HG03139 (cell line): ENCODE results near the gene OSBP2.

Source experiments
- ATAC-seq: cut with Tn5 transposase; IDR thresholded peaks from one replicate; pipeline ENCODE4 v1.9.1; 2021; ENCODE audit not compliant: unreplicated experiment

The OSBP2 gene

DNA sequence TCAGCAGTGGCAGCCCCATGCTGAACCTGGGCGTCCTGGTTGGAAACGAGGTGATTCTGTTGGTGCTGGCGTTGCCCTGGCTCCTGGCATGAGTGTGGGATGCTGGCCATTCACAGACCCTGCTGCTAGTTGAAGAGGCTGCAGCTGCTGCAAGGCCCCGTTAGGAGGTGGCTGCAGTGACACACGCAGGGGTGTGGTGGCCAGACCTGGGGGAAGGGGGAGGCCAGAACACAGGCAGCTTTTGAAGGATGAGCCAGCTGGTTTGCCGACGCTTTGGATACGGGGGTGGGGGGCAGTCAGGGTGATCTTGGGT, 196.7 kb downstream of the OSBP2 start:
- no peak for ATAC-seq

DNA sequence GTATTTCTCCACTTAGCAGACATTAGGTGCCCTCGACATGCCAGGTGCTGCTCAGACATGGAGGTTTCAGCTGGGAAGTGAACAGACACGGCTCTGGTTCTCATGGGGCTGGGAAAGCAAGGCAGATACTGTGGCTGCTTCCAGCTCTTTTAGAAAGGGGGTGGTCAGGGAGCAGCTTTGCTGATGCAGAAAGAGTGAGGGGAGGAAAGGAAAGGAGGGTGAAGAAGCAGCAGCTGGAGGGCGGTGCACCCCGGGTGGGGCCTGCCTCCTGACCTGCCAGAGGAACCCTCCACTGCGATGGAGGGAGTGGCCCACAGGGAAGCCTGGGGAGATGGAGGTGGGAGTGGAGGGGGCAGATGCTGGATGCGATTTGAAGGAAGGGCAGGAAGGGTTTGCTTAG, 197.1 kb downstream of the OSBP2 start:
- ATAC-seq, result no peak

DNA sequence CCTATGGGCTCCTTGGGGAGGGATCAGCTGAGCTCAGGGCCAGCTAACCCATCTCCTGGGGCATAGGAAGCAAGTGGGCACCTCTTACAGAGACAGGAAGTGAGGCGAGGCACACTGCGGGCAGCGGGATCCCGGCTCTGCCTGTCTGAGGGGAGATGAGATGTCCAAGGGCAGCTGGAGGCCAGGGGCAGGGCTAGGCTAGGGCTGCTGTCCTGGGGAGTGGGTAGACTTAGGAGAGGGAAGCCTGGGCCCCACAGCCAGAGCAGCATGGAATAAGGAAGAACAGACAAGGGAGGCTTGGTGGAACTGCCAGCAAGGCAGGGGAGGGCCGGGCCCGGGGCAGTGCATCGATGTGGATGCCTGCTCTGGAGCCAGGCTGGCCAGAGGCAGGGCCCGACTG, 197.6 kb downstream of the OSBP2 start:
- ATAC-seq, result no peak

DNA sequence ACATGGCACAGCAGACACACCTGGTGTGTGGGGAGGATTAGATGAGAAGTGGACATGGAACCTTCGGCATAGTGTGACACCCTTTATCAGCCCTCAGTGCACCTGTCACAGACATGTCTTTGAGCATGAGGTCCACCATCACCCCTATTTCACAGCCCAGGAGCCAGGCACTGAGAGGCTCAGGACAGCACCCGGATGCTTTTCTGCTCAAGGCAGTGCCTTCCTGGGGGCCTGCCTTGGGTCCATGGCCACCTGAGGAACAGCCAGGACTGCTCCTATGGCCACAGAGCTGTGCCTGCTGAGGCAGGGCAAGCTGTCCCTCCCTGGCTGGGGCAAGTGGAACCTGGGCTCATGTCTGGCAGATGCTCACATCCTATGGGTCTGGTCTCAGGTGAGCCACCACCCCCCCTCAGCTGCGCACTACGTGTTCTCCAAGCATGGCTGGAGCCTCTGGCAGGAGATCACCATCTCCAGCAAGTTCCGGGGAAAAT, 198.1 kb downstream of the OSBP2 start:
- ATAC-seq, result no peak

- ATAC-seq, result no peak
These were observed 199.0 kb downstream of the OSBP2 start for GRCh38 chr22:30893434-30894370.

DNA sequence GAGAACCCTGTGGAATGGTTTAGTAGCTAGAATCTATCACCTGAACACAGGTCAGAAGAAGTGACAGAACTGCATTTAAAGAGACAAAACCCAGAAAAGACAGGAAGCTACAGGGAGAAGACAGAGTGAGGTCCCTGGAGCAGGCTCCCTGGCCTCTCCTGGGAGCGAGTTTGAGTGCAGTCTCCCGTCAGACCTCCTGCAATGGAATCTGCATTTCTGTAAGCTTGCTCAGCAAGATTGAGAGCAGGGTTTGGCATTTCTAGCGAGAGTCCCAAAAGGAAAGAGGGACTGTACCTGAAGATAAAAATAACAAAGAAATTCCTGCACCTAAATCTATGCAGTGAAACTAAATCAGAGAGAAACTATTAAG, 199.7 kb downstream of the OSBP2 start:
- no peak for ATAC-seq

DNA sequence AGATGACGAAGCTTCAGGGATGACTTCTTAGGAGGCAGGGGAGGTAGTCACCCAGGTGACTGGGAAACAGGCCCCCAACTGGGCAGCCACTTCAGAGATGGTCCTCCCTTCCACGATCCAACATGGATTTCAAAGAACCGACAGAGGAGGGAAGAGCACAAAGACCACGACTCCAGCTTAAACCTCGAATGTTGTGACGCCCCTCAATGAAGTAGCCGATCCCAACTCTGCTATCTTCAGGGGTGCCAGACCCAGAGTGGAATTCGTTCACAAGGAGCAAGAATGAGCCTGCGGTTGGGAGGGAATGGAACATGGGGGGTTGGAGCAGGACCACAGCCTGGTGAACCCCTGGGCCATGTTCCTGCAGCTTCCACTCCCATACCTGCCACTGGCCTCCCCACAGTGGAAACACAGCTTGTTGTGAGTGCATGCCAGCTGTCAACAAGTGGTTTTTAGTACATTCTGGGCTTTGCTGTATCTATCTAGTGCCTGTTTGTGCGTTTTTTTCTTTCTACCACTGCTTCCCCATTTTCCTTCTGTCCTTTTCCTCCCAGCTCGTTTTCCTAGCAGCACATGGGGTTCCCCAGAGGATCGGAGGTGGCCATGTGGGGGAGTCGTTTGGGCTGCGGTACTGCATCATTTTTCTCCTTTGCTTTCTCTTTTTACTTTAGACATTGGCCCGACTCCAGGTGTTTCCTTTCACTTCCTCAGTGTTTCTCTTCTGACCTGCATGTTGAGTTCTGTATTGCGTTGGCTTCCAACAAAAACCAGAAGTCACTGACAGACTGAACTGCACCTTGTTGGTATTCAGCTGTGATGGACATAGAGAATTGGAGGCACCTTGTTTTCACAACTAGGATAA, 208.1 kb downstream of the OSBP2 start:
- ATAC-seq, result no peak

- no peak for ATAC-seq
These were observed 209.3 kb downstream of the OSBP2 start for GRCh38 chr22:30903876-30904460.

GRCh38 chr22:30905696-30906341, 211.1 kb downstream of the OSBP2 start:
- ATAC-seq, result no peak

DNA sequence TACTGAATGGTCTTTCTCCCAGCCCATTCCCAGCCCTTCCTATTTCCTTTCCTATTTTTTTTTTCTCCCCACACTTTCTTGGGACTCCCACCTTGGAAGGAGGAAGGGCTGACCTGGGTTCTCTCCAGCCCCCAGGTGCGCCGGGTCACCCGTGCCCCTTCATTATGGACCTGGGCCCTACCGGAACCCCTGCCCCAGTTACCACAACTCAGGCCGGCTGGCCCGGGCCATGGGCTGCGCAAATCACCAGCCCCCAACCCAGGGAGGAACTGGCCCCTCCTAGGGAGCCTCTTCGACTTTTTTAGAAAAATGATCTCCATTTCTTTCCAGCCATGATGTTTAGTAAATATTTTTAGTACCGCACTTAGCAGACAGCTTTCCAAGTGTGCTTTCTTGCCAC, 211.7 kb downstream of the OSBP2 start:
- no peak for ATAC-seq

DNA sequence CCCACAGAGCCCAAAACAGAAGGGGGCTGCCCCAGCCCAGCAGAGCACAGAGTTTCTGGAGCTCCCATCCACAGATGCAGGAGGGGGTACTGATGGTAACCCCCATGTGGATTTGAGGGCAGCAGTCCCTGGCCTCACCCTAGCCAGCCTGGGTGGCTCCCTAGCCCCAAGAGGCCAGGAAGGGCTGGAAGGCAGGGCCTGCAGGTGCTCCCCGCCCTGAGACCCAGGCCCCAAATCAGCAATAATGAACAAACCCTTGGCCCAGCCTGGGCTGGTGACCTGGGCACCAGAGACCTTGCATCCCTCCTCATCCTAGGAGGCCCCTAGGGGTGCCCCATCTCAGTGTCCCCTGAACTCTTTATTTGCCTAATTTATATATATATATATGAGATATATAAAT, 212.3 kb downstream of the OSBP2 start:
- no peak for ATAC-seq

DNA sequence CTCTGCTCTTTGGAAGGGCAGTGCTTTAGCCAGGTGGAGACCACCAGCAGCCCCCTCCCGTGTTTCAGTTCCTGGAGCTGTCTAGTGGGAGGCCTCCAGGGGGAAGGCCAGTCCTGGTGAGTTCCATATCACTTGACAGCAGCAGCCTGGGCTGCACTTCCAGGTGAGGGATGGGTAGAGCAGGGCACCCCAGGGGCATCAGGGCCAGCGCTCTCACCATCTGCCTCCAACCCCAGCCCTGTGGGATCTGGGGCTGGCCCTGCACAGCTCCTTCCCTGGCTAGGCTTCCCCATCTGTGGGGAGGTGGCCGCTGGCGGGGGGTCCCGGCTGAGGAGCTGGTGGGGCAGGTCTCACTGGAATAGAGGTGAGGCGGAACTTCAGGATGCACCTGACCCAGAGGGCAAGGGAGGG, 213.4 kb downstream of the OSBP2 start:
- no peak for ATAC-seq

DNA sequence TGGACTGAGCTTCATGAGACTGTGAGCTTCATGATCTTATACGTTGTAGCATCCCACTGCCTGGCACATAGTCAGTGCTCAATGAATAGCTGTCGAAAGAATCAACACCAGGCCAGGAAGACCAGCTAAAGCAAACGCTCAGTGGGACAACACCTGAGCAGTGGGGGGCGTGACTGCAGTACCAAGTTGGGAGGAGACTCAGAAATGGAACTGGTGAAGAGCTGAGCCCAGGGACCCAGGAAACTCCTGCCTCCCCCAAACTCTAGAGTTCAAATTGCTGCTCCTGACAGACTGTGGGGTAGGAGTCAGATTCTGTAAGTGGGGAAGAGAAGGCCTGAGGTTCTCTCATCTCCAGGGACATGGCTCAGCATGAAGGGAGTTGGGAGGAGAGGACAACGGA, 214.6 kb downstream of the OSBP2 start:
- ATAC-seq, result no peak

- ATAC-seq, result no peak
These were observed 215.7 kb downstream of the OSBP2 start for GRCh38 chr22:30910358-30910757.

- ATAC-seq, result no peak
These were observed 224.1 kb downstream of the OSBP2 start for GRCh38 chr22:30918761-30919160.

DNA sequence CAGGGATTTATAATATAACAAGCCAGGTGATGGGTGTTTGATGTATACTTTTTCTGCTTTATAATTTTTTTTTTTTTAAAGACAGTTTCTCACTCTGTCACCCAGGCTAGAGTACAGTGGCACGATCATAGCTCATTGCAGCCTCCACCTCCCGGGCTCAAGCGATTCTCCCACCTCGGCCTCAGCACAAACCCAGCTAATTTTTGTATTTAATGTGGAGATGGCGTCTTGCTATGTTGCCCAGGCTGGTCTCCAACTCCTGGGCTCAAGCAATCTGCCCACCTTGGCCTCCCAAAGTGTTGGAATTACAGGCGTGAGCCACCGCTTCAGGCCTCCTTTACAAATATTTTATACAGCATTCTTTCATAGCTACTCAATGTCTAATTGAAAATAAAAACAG, 225.3 kb downstream of the OSBP2 start:
- ATAC-seq, result no peak

DNA sequence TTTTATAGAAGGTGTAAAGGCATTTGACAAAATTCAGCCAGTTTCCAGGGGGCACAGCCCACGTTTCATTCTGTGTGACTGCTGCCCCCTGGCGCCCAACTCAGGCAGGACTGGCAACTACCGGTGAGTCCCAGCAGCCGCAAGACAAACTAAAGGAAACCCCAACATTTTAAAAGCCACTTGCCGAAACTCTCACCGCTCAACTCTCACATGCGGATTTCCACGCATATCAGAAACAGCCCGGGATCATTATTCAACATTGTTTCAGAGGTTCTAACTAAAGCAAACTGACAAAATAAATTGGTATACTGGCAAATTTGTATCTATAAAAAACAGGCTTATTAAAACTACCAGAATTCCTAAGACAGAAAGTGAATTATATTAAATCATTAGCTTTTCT, 225.7 kb downstream of the OSBP2 start:
- no peak for ATAC-seq

GRCh38 chr22:30921108-30921507, 226.4 kb downstream of the OSBP2 start:
- no peak for ATAC-seq

- no peak for ATAC-seq
These were observed 227.5 kb downstream of the OSBP2 start for GRCh38 chr22:30922151-30922611.

GRCh38 chr22:30923168-30923900, 228.7 kb downstream of the OSBP2 start:
- ATAC-seq, result no peak
